Measurements from ENCODE around the gene RTKN2.

Gene RTKN2

DNA sequence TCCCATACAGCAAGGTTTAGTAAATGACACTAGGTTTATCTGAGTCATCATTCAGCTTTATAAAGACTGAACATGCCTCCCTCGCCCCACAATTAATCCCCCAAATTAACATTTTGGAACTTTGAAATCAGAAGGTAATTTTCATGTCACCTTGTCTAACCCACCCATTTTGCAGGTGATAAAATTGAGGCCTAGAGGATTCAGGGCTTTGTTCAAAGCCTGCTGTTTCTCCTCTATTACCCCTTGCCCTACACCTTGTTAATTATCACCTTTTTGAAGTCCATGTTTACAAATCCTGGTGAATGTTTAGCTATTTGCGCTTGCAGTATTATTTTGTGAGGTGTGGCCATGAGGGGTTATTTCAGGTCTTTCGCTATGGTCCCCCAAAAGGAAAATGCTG, 120.5 kb downstream of the RTKN2 start:
- no peak for DNase-seq
- TF ChIP-seq CTCF (IDR thresholded peaks at IDR 0.05; ENCODE audit: low read depth, low read length), result no peak
- no peaks in the 10 kb centered on the region for H3K27me3 ChIP-seq (ENCODE audit: insufficient read depth, low read depth, severe bottlenecking)
- no peaks in the 10 kb centered on the region for H3K36me3 ChIP-seq
- no peaks in the 10 kb centered on the region for H3K9me3 ChIP-seq (ENCODE audit: severe bottlenecking)
- H3K4me3 ChIP-seq (ENCODE audit: low read depth, low read length), result no peak overlapping the region
- H3K27ac ChIP-seq, result no peak overlapping the region

DNA sequence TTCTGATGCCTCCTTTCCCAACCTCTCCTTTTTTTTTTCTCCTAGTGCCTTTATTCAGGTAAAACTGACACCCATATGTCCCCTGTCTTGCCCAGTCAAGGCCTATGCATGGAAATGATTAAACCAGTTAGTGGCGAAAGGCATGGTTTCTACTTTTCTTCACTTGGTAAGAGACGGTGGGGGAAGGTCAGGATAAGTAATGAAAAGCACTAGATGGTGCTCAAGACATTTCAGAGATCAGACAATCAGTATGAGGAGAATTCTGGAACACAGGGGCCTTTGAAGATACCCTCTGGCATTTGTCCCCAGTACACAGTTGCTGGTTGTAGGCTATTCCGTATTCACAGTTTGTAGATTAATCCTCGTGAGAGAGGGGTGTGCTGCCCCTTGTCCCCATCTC, 121.2 kb downstream of the RTKN2 start:
- Histone ChIP-seq H3K27me3 (ENCODE audit: insufficient read depth, low read depth, severe bottlenecking) (no peaks in the 10 kb centered on the region), H3K27ac (no peak overlapping the region), H3K9me3 (ENCODE audit: severe bottlenecking) (no peaks in the 10 kb centered on the region), H3K36me3 (no peaks in the 10 kb centered on the region), H3K4me3 (ENCODE audit: low read depth, low read length) (no peak overlapping the region)
- DNase-seq, result no peak
- no peak for TF ChIP-seq CTCF (IDR thresholded peaks at IDR 0.05; ENCODE audit: low read depth, low read length)

GRCh38 chr10:62136931-62137330, 131.7 kb downstream of the RTKN2 start:
- Histone ChIP-seq H3K27ac (no peak overlapping the region), H3K27me3 (ENCODE audit: insufficient read depth, low read depth, severe bottlenecking) (no peaks in the 10 kb centered on the region), H3K9me3 (ENCODE audit: severe bottlenecking) (no peaks in the 10 kb centered on the region), H3K36me3 (no peaks in the 10 kb centered on the region), H3K4me3 (ENCODE audit: low read depth, low read length) (no peak overlapping the region)
- DNase-seq, result no peak
- TF ChIP-seq CTCF (IDR thresholded peaks at IDR 0.05; ENCODE audit: low read depth, low read length), result no peak

- no peak overlapping the region for H3K4me3 ChIP-seq (ENCODE audit: low read depth, low read length)
- no peak for DNase-seq
- H3K36me3 ChIP-seq, result no peaks in the 10 kb centered on the region
- no peaks in the 10 kb centered on the region for H3K9me3 ChIP-seq (ENCODE audit: severe bottlenecking)
- no peaks in the 10 kb centered on the region for H3K27me3 ChIP-seq (ENCODE audit: insufficient read depth, low read depth, severe bottlenecking)
- no peak overlapping the region for H3K27ac ChIP-seq
- no peak for TF ChIP-seq CTCF (IDR thresholded peaks at IDR 0.05; ENCODE audit: low read depth, low read length)
Measured at GRCh38 chr10:62133618-62134017, 135.0 kb downstream of the RTKN2 start.

Data from WERI-Rb-1 (cell line).